H1 (cell line): Measurements from ENCODE around the gene HOMER2. TPM values are rescaled to one million over a fixed set of nuclear protein-coding genes. Genes with fewer than 3 reads are reported as not detected.

ENCODE experiments used
- CTCF ChIA-PET: fragments of 300-600 bp; sonication (Branson Sonifier 250); formaldehyde crosslinking; loops from one replicate; lab custom pipeline; 2021; ENCODE audit not compliant: partially characterized antibody; lab: Charles Lee
- POLR2A ChIA-PET: fragments of 300-600 bp; sonication (Branson Sonifier 250); formaldehyde crosslinking; loops from one replicate; lab custom pipeline; 2021; ENCODE audit warnings: inconsistent platforms; ENCODE audit not compliant: partially characterized antibody; lab: Charles Lee
- DNase-seq, 2 experiments: peaks; one replicate each; pipeline versions ENCODE4 v3.0.0 to v3.0.0-alpha.2; 2010 to 2022; ENCODE audit warnings: low spot score in 2 of 2, low read depth in 1 of 2, mixed read lengths in 1 of 2
- FAIRE-seq: peaks from 2 replicates; lab custom pipeline; 2011; peaks lifted over from hg19 to GRCh38; lab: Jason Lieb, UNC
- H2AFZ ChIP-seq: 2 replicates; pipeline ENCODE4 v1.8.1; 2012; ENCODE audit warnings: low read length, inconsistent platforms
- H2AK5ac ChIP-seq: 2 replicates; pipeline ENCODE4 v1.6.1; 2013; ENCODE audit warnings: low read depth, low read length
- H2BK120ac ChIP-seq: replicated peaks from 2 replicates; pipeline ENCODE3; 2013; ENCODE audit warnings: low read depth, low read length, inconsistent platforms
- H2BK12ac ChIP-seq: 2 replicates; pipeline ENCODE4 v1.6.1; 2013; ENCODE audit warnings: low read depth, low read length
- H2BK15ac ChIP-seq: 2 replicates; pipeline ENCODE4 v1.6.1; 2013; ENCODE audit warnings: low read length
- H2BK20ac ChIP-seq: 2 replicates; pipeline ENCODE4 v1.6.1; 2013; ENCODE audit warnings: low read length
- H2BK5ac ChIP-seq: 2 replicates; pipeline ENCODE4 v1.6.1; 2013; ENCODE audit warnings: low read depth, low read length
- H3K14ac ChIP-seq: 2 replicates; pipeline ENCODE4 v1.6.1; 2013; ENCODE audit warnings: inconsistent platforms; ENCODE audit not compliant: insufficient read length
- H3K18ac ChIP-seq: 2 replicates; pipeline ENCODE4 v1.6.1; 2013; ENCODE audit warnings: low read length; ENCODE audit errors: extremely low read depth
- H3K23ac ChIP-seq: 2 replicates; pipeline ENCODE4 v1.6.1; 2013; ENCODE audit warnings: inconsistent platforms; ENCODE audit not compliant: insufficient read length
- H3K23me2 ChIP-seq: 2 replicates; pipeline ENCODE4 v1.6.1; 2013; ENCODE audit warnings: low read depth, low read length
- H3K27ac ChIP-seq: 2 replicates; pipeline ENCODE4 v1.6.1; 2011; ENCODE audit warnings: low read depth, low read length, inconsistent platforms
- H3K27me3 ChIP-seq, 4 experiments: replicated peaks in 1 of 4; 1 replicate in 1 of 4; 2 replicates in 3 of 4; pipeline versions ENCODE4 v1.6.1 to v1.8.1; 2011 to 2013; ENCODE audit warnings: low read length in 3 of 4, mild to moderate bottlenecking in 3 of 4, inconsistent platforms in 2 of 4, mixed read lengths in 2 of 4, moderate library complexity in 1 of 4; ENCODE audit not compliant: control insufficient read depth in 3 of 4, insufficient read depth in 3 of 4; ENCODE audit errors: extremely low read depth in 1 of 4
- H3K36me3 ChIP-seq, 4 experiments: 2 replicates each; pipeline versions ENCODE4 v1.6.1 to v1.8.1; 2011 to 2013; ENCODE audit warnings: mild to moderate bottlenecking in 4 of 4, low read length in 3 of 4, moderate library complexity in 2 of 4, control low read depth in 1 of 4, inconsistent platforms in 1 of 4; ENCODE audit not compliant: insufficient read depth in 4 of 4, control insufficient read depth in 2 of 4
- H3K4ac ChIP-seq: replicated peaks from 2 replicates; pipeline ENCODE3; 2013; ENCODE audit warnings: low read length, low read depth, mixed read lengths, inconsistent platforms; ENCODE audit not compliant: insufficient read length
- H3K4me1 ChIP-seq, 4 experiments: replicated peaks in 1 of 4; 1 replicate in 1 of 4; 2 replicates in 3 of 4; pipeline versions ENCODE4 v1.6.1 to v1.8.1; 2011 to 2013; ENCODE audit warnings: low read length in 3 of 4, inconsistent platforms in 2 of 4, mixed read lengths in 1 of 4; ENCODE audit not compliant: insufficient read depth in 4 of 4, control insufficient read depth in 3 of 4
- H3K4me2 ChIP-seq, 2 experiments: 2 replicates each; pipeline versions ENCODE4 v1.6.1 to v1.8.1; 2011 to 2013; ENCODE audit warnings: low read depth in 2 of 2, low read length in 2 of 2, control low read depth in 1 of 2, inconsistent platforms in 1 of 2, mild to moderate bottlenecking in 1 of 2; ENCODE audit not compliant: insufficient read depth in 1 of 2
- H3K4me3 ChIP-seq, 4 experiments: fragments of 200-600, 300-600 bp in 1 of 4; sonication (generic), shearing (Covaris generic), sonication (Bioruptor Twin) in 1 of 4; 2 replicates each; pipeline versions ENCODE4 v1.5.1 to v1.8.1; 2011 to 2016; ENCODE audit warnings: low read length in 4 of 4, low read depth in 3 of 4, control low read depth in 2 of 4, inconsistent platforms in 2 of 4, mild to moderate bottlenecking in 2 of 4, mixed read lengths in 1 of 4, moderate library complexity in 1 of 4; ENCODE audit not compliant: insufficient read depth in 2 of 4; ENCODE audit errors: extremely low read depth in 1 of 4
- H3K56ac ChIP-seq: replicated peaks from 2 replicates; pipeline ENCODE3; 2013; ENCODE audit warnings: low read depth, mild to moderate bottlenecking, mixed read lengths, low read length, inconsistent platforms; ENCODE audit not compliant: insufficient read length
- H3K79me1 ChIP-seq: 2 replicates; pipeline ENCODE4 v1.6.1; 2013; ENCODE audit warnings: low read depth, low read length, control low read depth
- H3K79me2 ChIP-seq, 2 experiments: 2 replicates each; pipeline versions ENCODE4 v1.6.1 to v1.8.1; 2012 to 2013; ENCODE audit warnings: low read length in 2 of 2, mild to moderate bottlenecking in 2 of 2, inconsistent platforms in 1 of 2; ENCODE audit not compliant: insufficient read depth in 2 of 2, control insufficient read depth in 1 of 2
- H3K9ac ChIP-seq, 4 experiments: replicated peaks in 1 of 4; 1 replicate in 1 of 4; 2 replicates in 3 of 4; pipeline versions ENCODE4 v1.6.1 to v1.8.1; 2011 to 2013; ENCODE audit warnings: low read depth in 3 of 4, low read length in 3 of 4, control low read depth in 2 of 4, mild to moderate bottlenecking in 2 of 4, moderate library complexity in 2 of 4, inconsistent platforms in 1 of 4; ENCODE audit errors: extremely low read depth in 1 of 4
- H3K9me3 ChIP-seq, 2 experiments: 2 replicates each; pipeline versions ENCODE4 v1.6.1 to v1.8.1; 2012 to 2013; ENCODE audit warnings: mild to moderate bottlenecking in 2 of 2, moderate library complexity in 2 of 2, control low read depth in 1 of 2, inconsistent platforms in 1 of 2, low read depth in 1 of 2, low read length in 1 of 2, mixed read lengths in 1 of 2; ENCODE audit not compliant: insufficient read depth in 2 of 2
- H4K20me1 ChIP-seq, 2 experiments: replicated peaks in 1 of 2; 2 replicates each; pipeline versions ENCODE3 to v1.8.1; 2011 to 2013; ENCODE audit warnings: inconsistent platforms in 2 of 2, low read length in 2 of 2, mild to moderate bottlenecking in 1 of 2; ENCODE audit not compliant: insufficient read depth in 2 of 2, control insufficient read depth in 1 of 2
- H4K5ac ChIP-seq: 2 replicates; pipeline ENCODE4 v1.6.1; 2013; ENCODE audit warnings: low read length, low read depth, mixed read lengths, inconsistent platforms; ENCODE audit not compliant: insufficient read length
- H4K8ac ChIP-seq: 2 replicates; pipeline ENCODE4 v1.8.0; 2013; ENCODE audit warnings: mild to moderate bottlenecking, moderate library complexity, low read length, inconsistent platforms; ENCODE audit not compliant: insufficient read depth; ENCODE audit errors: extremely low read depth
- H4K91ac ChIP-seq: replicated peaks from 2 replicates; pipeline ENCODE3; 2013; ENCODE audit warnings: low read length, mixed read lengths, inconsistent platforms; ENCODE audit not compliant: insufficient read length
- FOSL1 ChIP-seq: IDR thresholded peaks from 2 replicates; pipeline ENCODE4 v1.6.1; 2011; ENCODE audit warnings: mild to moderate bottlenecking, low read depth, low read length, moderate library complexity; ENCODE audit not compliant: insufficient read depth
- HDAC2 ChIP-seq, 2 experiments: fragments of 300-600 bp in 1 of 2; sonication (generic) in 1 of 2; IDR thresholded peaks; 2 replicates each; pipeline ENCODE4 v1.6.1; 2011 to 2012; ENCODE audit warnings: low read depth in 2 of 2, low read length in 2 of 2, mild to moderate bottlenecking in 2 of 2, moderate library complexity in 2 of 2, borderline replicate concordance in 1 of 2, inconsistent platforms in 1 of 2
- HDAC6 ChIP-seq: IDR thresholded peaks from one replicate; pipeline ENCODE4 v1.7.1; 2012; ENCODE audit warnings: low read depth, mild to moderate bottlenecking, inconsistent platforms, low read length, moderate library complexity
- JUND ChIP-seq: IDR thresholded peaks from 2 replicates; pipeline ENCODE4 v1.6.1; 2011; ENCODE audit warnings: mild to moderate bottlenecking, improper control_type of control experiment, low read length
- KDM4A ChIP-seq: IDR thresholded peaks from one replicate; pipeline ENCODE4 v1.7.1; 2012; ENCODE audit warnings: low read depth, mild to moderate bottlenecking, moderate library complexity, low read length, inconsistent platforms; ENCODE audit not compliant: severe bottlenecking
- KDM5A ChIP-seq: fragments of 200-600 bp; IDR thresholded peaks from 2 replicates; pipeline ENCODE4 v1.7.1; 2012; ENCODE audit warnings: mild to moderate bottlenecking, low read length, inconsistent platforms, mixed read lengths
- NRF1 ChIP-seq: IDR thresholded peaks from 2 replicates; pipeline ENCODE4 v1.6.1; 2011; ENCODE audit warnings: mild to moderate bottlenecking, low read depth, low read length, improper control_type of control experiment
- PHF8 ChIP-seq: fragments of 200-600 bp; sonication (generic); conservative IDR thresholded peaks from 2 replicates; pipeline ENCODE4 v1.7.1; 2012; ENCODE audit warnings: low read depth, mild to moderate bottlenecking, inconsistent platforms, low read length, moderate library complexity
- TAF1 ChIP-seq: IDR thresholded peaks from 2 replicates; pipeline ENCODE4 v1.6.1; 2011; ENCODE audit warnings: mild to moderate bottlenecking, low read depth, low read length
- WGBS, 2 experiments: shearing (Covaris generic) in 1 of 2; methylation state at CpG; one replicate each; pipeline versions ENCODE4 v1.1.6 to v1.1.7; 2013 to 2015; ENCODE audit warnings: low lambda C conversion rate in 2 of 2, mixed read lengths in 2 of 2, inconsistent platforms in 1 of 2, low coverage in 1 of 2, missing lambda C conversion rate in 1 of 2; ENCODE audit not compliant: insufficient replicate concordance in 2 of 2, insufficient coverage in 1 of 2, insufficient read length in 1 of 2; ENCODE audit errors: extremely low coverage in 1 of 2, missing lambda C conversion rate in 1 of 2; 5-methylcytosine and 5-hydroxymethylcytosine counted together
- polyA plus RNA-seq, 7 experiments: library from polyadenylated mRNA; depleted of rRNA in 3 of 7; stranded (reverse) in 5 of 7; unstranded in 2 of 7; fragments of >200 nt in 5 of 7; fragments of 200-250 nt in 2 of 7; gene quantifications; 1 replicate in 5 of 7; 2 replicates in 1 of 7; 4 replicates in 1 of 7; pipeline versions ENCODE4 v1.2.1 to v1.2.3, GENCODE V29; 2011 to 2013; ENCODE audit warnings: missing spikeins in 2 of 7, mixed read lengths in 2 of 7
- total RNA-seq: library from RNA; stranded (reverse); fragmentation: NEBNext Ultra II Directional; extraction: Animal tissue kit (Norgen Biotek cat#: 25700); gene quantifications from 2 replicates; pipeline ENCODE4 v1.2.1, GENCODE V29; 2021
- TF ChIP-seq, protein P1 (sequence below), 3 experiments: IDR thresholded peaks; 1 replicate in 2 of 3; 2 replicates in 1 of 3; pipeline versions ENCODE4 v1.5.1 to v1.6.1; 2011; ENCODE audit warnings: low read length in 3 of 3, mild to moderate bottlenecking in 3 of 3, inconsistent platforms in 2 of 3, low read depth in 1 of 3, moderate library complexity in 1 of 3; ENCODE audit not compliant: insufficient read depth in 1 of 3; ENCODE audit errors: control extremely low read depth in 1 of 3

Gene HOMER2
- total and polyA plus RNA-seq, 2 of the 8 experiments (the other 6 are each of a cell fraction or from before 2014, with no cell fraction given), result 12.5 to 27.6 TPM

DNA sequence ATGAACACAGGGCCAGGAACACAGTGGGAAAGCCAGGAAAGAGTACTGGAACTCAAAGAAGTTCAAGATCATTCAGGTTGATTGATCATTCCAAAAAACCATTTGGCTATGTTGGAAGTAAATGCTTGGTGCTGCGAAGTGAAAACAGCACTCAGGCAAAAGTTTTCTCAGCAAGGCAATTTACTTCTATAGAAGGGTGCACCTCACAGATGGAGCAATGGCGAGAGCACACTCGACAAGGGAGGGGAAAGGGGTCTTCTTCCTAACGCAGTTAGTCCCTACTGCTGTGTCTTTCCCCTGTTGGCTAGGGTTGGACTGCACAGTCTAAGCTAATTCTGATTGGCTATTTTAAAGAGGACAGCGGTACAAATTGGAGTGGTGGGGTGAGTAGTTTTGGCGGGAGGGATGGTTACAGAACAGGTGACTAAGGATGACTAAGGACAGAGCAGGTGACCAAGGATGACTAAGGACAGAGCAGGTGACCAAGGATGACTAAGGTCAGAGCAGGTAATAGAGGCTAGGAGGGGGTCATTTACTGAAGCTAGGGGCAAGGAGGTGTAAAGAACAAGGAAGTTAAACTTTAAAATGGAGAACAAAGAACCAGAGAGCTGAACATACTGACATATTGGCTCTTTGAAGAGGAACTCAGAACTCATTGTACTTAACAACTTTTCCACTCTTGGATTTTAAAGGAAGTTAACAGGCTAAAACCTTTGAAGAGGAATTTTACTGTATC is 43.3 kb downstream of the HOMER2 start:
- Histone ChIP-seq H4K5ac (no peak overlapping the region), H3K4me2 (no peak overlapping the region), H3K27ac (no peak overlapping the region), H3K79me1 (no peaks in the 10 kb centered on the region), H3K9me3 (no peaks in the 10 kb centered on the region), H4K8ac (no peak overlapping the region), H2BK20ac (no peak overlapping the region), H2BK15ac (no peak overlapping the region; the same call in 1 of the 2 replicates), H3K4ac (no peak overlapping the region), H2BK12ac (no peak overlapping the region), H3K4me3 (no peak overlapping the region), H4K91ac (no peak overlapping the region), H3K36me3 (no peaks in the 10 kb centered on the region), H3K27me3 (no peaks in the 10 kb centered on the region), H3K18ac (no peak overlapping the region), H2AFZ (no peak overlapping the region), H2AK5ac (no peak overlapping the region), H3K56ac (no peak overlapping the region), H2BK120ac (no peak overlapping the region), H4K20me1 (no peaks in the 10 kb centered on the region), H2BK5ac (no peak overlapping the region), H3K23ac (no peak overlapping the region), H3K14ac (no peak overlapping the region), H3K79me2 (no peaks in the 10 kb centered on the region), H3K23me2 (no peaks in the 10 kb centered on the region), H3K9ac (no peak overlapping the region), H3K4me1 (peaks cover 0 to 1% (median 0%) of the 10 kb centered on the region in 4 experiments; a peak in 1 of 7 replicates)
- WGBS, 2 experiments, result 94% methylated on average over 6 of the region's 6 CpGs; no CpG with 5 or more reads in 1 of the 2 experiments
- FAIRE-seq, result no peak
- ChIA-PET POLR2A (interaction anchor here (0.6 kb wide), 1 partner anchor 354 kb away, joined by 3 read pairs; no protein-coding TSS in a partner anchor), CTCF (interaction anchor here (1.6 kb wide), 1 partner anchor 14 kb away, joined by 4 read pairs; no protein-coding TSS in a partner anchor)
- DNase-seq, result no peak
- TF ChIP-seq NRF1 (no peak), PHF8 (no peak), HDAC2 (IDR thresholded peaks at IDR 0.05; ENCODE audit: borderline replicate concordance in 1 of 2, low read depth in 2 of 2, low read length in 2 of 2) (no peak), HDAC6 (no peak), TAF1 (no peak), KDM4A (no peak), KDM5A (no peak), JUND (no peak), FOSL1 (no peak)
- TF ChIP-seq, protein P1, sequence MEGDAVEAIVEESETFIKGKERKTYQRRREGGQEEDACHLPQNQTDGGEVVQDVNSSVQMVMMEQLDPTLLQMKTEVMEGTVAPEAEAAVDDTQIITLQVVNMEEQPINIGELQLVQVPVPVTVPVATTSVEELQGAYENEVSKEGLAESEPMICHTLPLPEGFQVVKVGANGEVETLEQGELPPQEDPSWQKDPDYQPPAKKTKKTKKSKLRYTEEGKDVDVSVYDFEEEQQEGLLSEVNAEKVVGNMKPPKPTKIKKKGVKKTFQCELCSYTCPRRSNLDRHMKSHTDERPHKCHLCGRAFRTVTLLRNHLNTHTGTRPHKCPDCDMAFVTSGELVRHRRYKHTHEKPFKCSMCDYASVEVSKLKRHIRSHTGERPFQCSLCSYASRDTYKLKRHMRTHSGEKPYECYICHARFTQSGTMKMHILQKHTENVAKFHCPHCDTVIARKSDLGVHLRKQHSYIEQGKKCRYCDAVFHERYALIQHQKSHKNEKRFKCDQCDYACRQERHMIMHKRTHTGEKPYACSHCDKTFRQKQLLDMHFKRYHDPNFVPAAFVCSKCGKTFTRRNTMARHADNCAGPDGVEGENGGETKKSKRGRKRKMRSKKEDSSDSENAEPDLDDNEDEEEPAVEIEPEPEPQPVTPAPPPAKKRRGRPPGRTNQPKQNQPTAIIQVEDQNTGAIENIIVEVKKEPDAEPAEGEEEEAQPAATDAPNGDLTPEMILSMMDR (IDR thresholded peaks at IDR 0.05; ENCODE audit: control extremely low read depth in 1 of 3, insufficient read depth in 1 of 3, low read depth in 1 of 3, low read length in 3 of 3), result no peak
